LHCN-M2 (cell line): ENCODE results near the gene DDHD1. TPM values are rescaled to one million over a fixed set of nuclear protein-coding genes. Genes with fewer than 3 reads are reported as not detected.

Experiments
- DNase-seq: peaks from one replicate; pipeline ENCODE4 v3.0.0-alpha.2; 2012; ENCODE audit warnings: low read depth
- total RNA-seq: library from RNA; depleted of rRNA; stranded (reverse); fragments of >200 nt; gene quantifications from 2 replicates; pipeline ENCODE4 v1.2.3, GENCODE V29; 2014; rRNA removed

DDHD1 gene
- total RNA-seq, 1 experiment from 2014 or later: 13.6 TPM

GRCh38 chr14:53001787-53002378 is 151.2 kb downstream of the DDHD1 start:
- no peak for DNase-seq

GRCh38 chr14:52998376-52999015 is 154.6 kb downstream of the DDHD1 start:
- no peak for DNase-seq

GRCh38 chr14:52996493-52996892 is 156.6 kb downstream of the DDHD1 start:
- no peak for DNase-seq

GRCh38 chr14:52995998-52996397 is 157.1 kb downstream of the DDHD1 start:
- DNase-seq: no peak

- no peak for DNase-seq
Observed at GRCh38 chr14:52992236-52992870, 160.8 kb downstream of the DDHD1 start.

- no peak for DNase-seq
Observed at GRCh38 chr14:52988139-52988538, 165.0 kb downstream of the DDHD1 start.

- no peak for DNase-seq
Observed at GRCh38 chr14:52987514-52987913, 165.6 kb downstream of the DDHD1 start.

GRCh38 chr14:52987042-52987441 is 166.1 kb downstream of the DDHD1 start:
- DNase-seq: no peak

Other genes starting within 250 kb of the DDHD1 start
- gene FERMT2, start 202.3 kb downstream of the DDHD1 start, total RNA-seq: 87.5 and 89.6 TPM in 2 replicates